NCI-H2107 treated with DMSO at 0.1 percent for 48 hours (cell line): ENCODE data around the gene SF3B5.
"Not testable (repeated sequence)": the region's sequence is repeated elsewhere in the genome, so short reads cannot be mapped to it uniquely, and the experiment has no call there.

Experiments used
- DNase-seq: peaks from one replicate; lab custom pipeline; 2025; ENCODE audit not compliant: unreplicated experiment; lab: John Stamatoyannopoulos, UW

SF3B5 gene

GRCh38 chr6:144064402-144065212 lies 30.8 kb downstream of the SF3B5 start:
- no peak for DNase-seq

GRCh38 chr6:144063744-144064401 lies 31.5 kb downstream of the SF3B5 start:
- peak; percentile 11 for DNase-seq

GRCh38 chr6:144063246-144063743 lies 32.1 kb downstream of the SF3B5 start:
- DNase-seq = peak; percentile 2

- no peak for DNase-seq
These were observed 32.6 kb downstream of the SF3B5 start for GRCh38 chr6:144062786-144063185.

- DNase-seq = no peak
These were observed 36.2 kb downstream of the SF3B5 start for GRCh38 chr6:144059139-144059538.

GRCh38 chr6:144055121-144055931 lies 40.0 kb downstream of the SF3B5 start:
- no peak for DNase-seq

GRCh38 chr6:144053601-144054000 lies 41.8 kb downstream of the SF3B5 start:
- no peak for DNase-seq

- no peak for DNase-seq
These were observed 42.9 kb downstream of the SF3B5 start for GRCh38 chr6:144052488-144052887.

- no peak for DNase-seq
These were observed 46.0 kb downstream of the SF3B5 start for GRCh38 chr6:144049386-144049785.

- no peak for DNase-seq
These were observed 47.7 kb downstream of the SF3B5 start for GRCh38 chr6:144047688-144048087.

GRCh38 chr6:144046672-144047071 lies 48.7 kb downstream of the SF3B5 start:
- not testable (repeated sequence) for DNase-seq

GRCh38 chr6:144044989-144045388 lies 50.4 kb downstream of the SF3B5 start:
- not testable (repeated sequence) for DNase-seq
